CD14-positive monocyte (primary cell): ENCODE results near the gene RIPOR3. TPM values are rescaled to one million over a fixed set of nuclear protein-coding genes. Genes with fewer than 3 reads are reported as not detected.

Source experiments
- DNase-seq, 3 donors: peaks; one replicate each; pipeline ENCODE4 v3.0.0-alpha.2; 2011 to 2022
- H2AFZ ChIP-seq: 2 replicates; pipeline ENCODE4 v1.6.0; 2012; ENCODE audit warnings: mild to moderate bottlenecking, low read depth, low read length, inconsistent platforms; ENCODE audit not compliant: insufficient read depth, poor library complexity, severe bottlenecking
- H3K27ac ChIP-seq, 2 donors: 1 replicate in 1 of 2; 2 replicates in 1 of 2; pipeline ENCODE4 v1.5.1; 2012 to 2013; ENCODE audit warnings: low read length in 2 of 2, control low read depth in 1 of 2, inconsistent platforms in 1 of 2, low read depth in 1 of 2, mild to moderate bottlenecking in 1 of 2
- H3K27me3 ChIP-seq, 2 donors: one replicate each; pipeline versions ENCODE4 v1.6.0 to v1.6.1; 2011 to 2013; ENCODE audit warnings: low read length in 2 of 2; ENCODE audit not compliant: control insufficient read depth in 2 of 2, insufficient read depth in 2 of 2
- H3K36me3 ChIP-seq, 2 donors: replicated peaks in 1 of 2; 1 replicate in 1 of 2; 2 replicates in 1 of 2; pipeline versions ENCODE4 v1.5.1 to v1.6.1; 2012 to 2013; ENCODE audit warnings: low read length in 2 of 2, control low read depth in 1 of 2, inconsistent platforms in 1 of 2, mild to moderate bottlenecking in 1 of 2; ENCODE audit not compliant: insufficient read depth in 2 of 2, control insufficient read depth in 1 of 2
- H3K4me1 ChIP-seq, 2 donors: 1 replicate in 1 of 2; 2 replicates in 1 of 2; pipeline versions ENCODE4 v1.5.1 to v1.6.1; 2012 to 2013; ENCODE audit warnings: low read length in 2 of 2, control low read depth in 1 of 2, inconsistent platforms in 1 of 2, mild to moderate bottlenecking in 1 of 2, moderate library complexity in 1 of 2; ENCODE audit not compliant: insufficient read depth in 2 of 2, control insufficient read depth in 1 of 2
- H3K4me2 ChIP-seq: replicated peaks from 2 replicates; pipeline ENCODE3; 2012; ENCODE audit warnings: low read length, moderate library complexity, mild to moderate bottlenecking; ENCODE audit not compliant: poor library complexity, severe bottlenecking; ENCODE audit errors: extremely low read depth
- H3K4me3 ChIP-seq, 3 experiments: fragments of 200-600 bp in 1 of 3; sonication (generic) in 1 of 3; replicated peaks in 1 of 3; 1 replicate in 2 of 3; 2 replicates in 1 of 3; pipeline ENCODE4 v1.5.1; 2011 to 2013; ENCODE audit warnings: low read length in 3 of 3, mild to moderate bottlenecking in 3 of 3, control low read depth in 2 of 3, low read depth in 2 of 3, inconsistent platforms in 1 of 3, moderate library complexity in 1 of 3
- H3K79me2 ChIP-seq: 2 replicates; pipeline ENCODE4 v1.6.0; 2012; ENCODE audit warnings: mild to moderate bottlenecking, control low read depth, inconsistent platforms, low read length, moderate library complexity; ENCODE audit not compliant: insufficient read depth
- H3K9ac ChIP-seq: 2 replicates; pipeline ENCODE4 v1.6.0; 2017; ENCODE audit warnings: low read length, mild to moderate bottlenecking; ENCODE audit not compliant: insufficient read depth, poor library complexity, severe bottlenecking
- H3K9me3 ChIP-seq, 2 donors: replicated peaks in 1 of 2; 1 replicate in 1 of 2; 2 replicates in 1 of 2; pipeline versions ENCODE4 v1.5.1 to v1.6.1; 2012 to 2013; ENCODE audit warnings: low read length in 2 of 2, control low read depth in 1 of 2; ENCODE audit not compliant: control insufficient read depth in 1 of 2, insufficient read depth in 1 of 2
- H4K20me1 ChIP-seq: 2 replicates; pipeline ENCODE4 v1.6.0; 2012; ENCODE audit warnings: mild to moderate bottlenecking, low read length, control low read depth, moderate library complexity; ENCODE audit not compliant: insufficient read depth
- H3K27ac Mint-ChIP-seq, 7 donors: one replicate each; pipeline ENCODE4 v1.8.0; 2020; ENCODE audit warnings: mild to moderate bottlenecking in 7 of 7, mixed read lengths in 7 of 7, moderate library complexity in 6 of 7, inconsistent platforms in 2 of 7
- H3K27me3 Mint-ChIP-seq, 3 donors: one replicate each; pipeline ENCODE4 v1.8.0; 2021 to 2022; ENCODE audit warnings: low read depth in 3 of 3, mild to moderate bottlenecking in 3 of 3, mixed read lengths in 3 of 3, moderate library complexity in 3 of 3, inconsistent platforms in 1 of 3
- H3K36me3 Mint-ChIP-seq, 2 donors: one replicate each; pipeline ENCODE4 v1.8.0; 2020; ENCODE audit warnings: mixed read lengths in 2 of 2, inconsistent platforms in 1 of 2, mild to moderate bottlenecking in 1 of 2
- H3K4me1 Mint-ChIP-seq: one replicate; pipeline ENCODE4 v1.8.0; 2020; ENCODE audit warnings: mild to moderate bottlenecking, mixed read lengths
- H3K4me3 Mint-ChIP-seq, 2 donors: one replicate each; pipeline ENCODE4 v1.8.0; 2020; ENCODE audit warnings: mild to moderate bottlenecking in 2 of 2, mixed read lengths in 2 of 2, moderate library complexity in 1 of 2
- H3K9me3 Mint-ChIP-seq, 7 donors: one replicate each; pipeline ENCODE4 v1.8.0; 2020 to 2022; ENCODE audit warnings: mixed read lengths in 7 of 7, mild to moderate bottlenecking in 6 of 7, moderate library complexity in 6 of 7, inconsistent platforms in 2 of 7
- WGBS: methylation state at CpG from one replicate; pipeline ENCODE4 v1.1.5; 2013; ENCODE audit warnings: missing lambda C conversion rate; ENCODE audit not compliant: insufficient coverage; 5-methylcytosine and 5-hydroxymethylcytosine counted together
- intact Hi-C, 2 donors: fragments of 100-400 bp; cut with micrococcal nuclease; formaldehyde crosslinking; loops; one replicate each; pipeline versions ENCODE4 v1.15.0 to v1.15.1; 2023
- polyA plus RNA-seq, 3 donors: library from polyadenylated mRNA; depleted of rRNA in 1 of 3; unstranded in 2 of 3; stranded (reverse) in 1 of 3; fragments of 300-500 nt in 2 of 3; fragments of >200 nt in 1 of 3; fragmentation: Illumina TruSeq in 2 of 3; gene quantifications; 1 replicate in 2 of 3; 2 replicates in 1 of 3; pipeline ENCODE4 v1.2.3, GENCODE V29; 2012 to 2021
- TF ChIP-seq, protein P1 (sequence below): fragments of 200-600 bp; IDR thresholded peaks from one replicate; pipeline ENCODE4 v1.8.0; 2022; ENCODE audit warnings: antibody characterized with exemption, mild to moderate bottlenecking

The RIPOR3 gene
- polyA plus RNA-seq, 3 donors = not detected

DNA sequence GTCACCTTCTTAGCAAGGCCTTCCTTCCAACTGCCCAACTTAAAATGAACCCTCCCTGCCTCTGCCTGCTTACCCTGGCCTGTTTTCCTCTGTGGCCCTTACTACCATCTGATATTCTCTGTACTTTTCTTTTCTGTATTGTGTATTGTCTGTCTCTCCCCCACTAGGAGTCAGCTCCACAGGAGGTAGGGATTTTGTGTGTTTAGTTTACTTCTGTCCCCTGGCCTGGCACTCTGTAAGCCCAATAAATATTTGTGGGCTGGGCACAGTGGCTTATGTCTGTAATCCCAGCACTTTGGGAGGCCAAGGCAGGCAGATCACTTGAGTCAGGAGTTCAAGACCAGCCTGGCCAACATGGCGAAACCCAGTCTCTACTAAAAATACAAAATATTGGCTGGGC is 72.8 kb downstream of the RIPOR3 start:
- no peaks in the 10 kb centered on the region for H3K4me1 ChIP-seq
- TF ChIP-seq, protein P1, sequence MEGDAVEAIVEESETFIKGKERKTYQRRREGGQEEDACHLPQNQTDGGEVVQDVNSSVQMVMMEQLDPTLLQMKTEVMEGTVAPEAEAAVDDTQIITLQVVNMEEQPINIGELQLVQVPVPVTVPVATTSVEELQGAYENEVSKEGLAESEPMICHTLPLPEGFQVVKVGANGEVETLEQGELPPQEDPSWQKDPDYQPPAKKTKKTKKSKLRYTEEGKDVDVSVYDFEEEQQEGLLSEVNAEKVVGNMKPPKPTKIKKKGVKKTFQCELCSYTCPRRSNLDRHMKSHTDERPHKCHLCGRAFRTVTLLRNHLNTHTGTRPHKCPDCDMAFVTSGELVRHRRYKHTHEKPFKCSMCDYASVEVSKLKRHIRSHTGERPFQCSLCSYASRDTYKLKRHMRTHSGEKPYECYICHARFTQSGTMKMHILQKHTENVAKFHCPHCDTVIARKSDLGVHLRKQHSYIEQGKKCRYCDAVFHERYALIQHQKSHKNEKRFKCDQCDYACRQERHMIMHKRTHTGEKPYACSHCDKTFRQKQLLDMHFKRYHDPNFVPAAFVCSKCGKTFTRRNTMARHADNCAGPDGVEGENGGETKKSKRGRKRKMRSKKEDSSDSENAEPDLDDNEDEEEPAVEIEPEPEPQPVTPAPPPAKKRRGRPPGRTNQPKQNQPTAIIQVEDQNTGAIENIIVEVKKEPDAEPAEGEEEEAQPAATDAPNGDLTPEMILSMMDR = no peak
- no peak for DNase-seq
- no peak overlapping the region for H2AFZ ChIP-seq
- no peak overlapping the region for H3K9ac ChIP-seq
- Mint-ChIP-seq H3K27ac (peak overlapping the region in 1 of 7 donors; percentile 0), H3K4me3 (no peak overlapping the region), H3K4me1 (no peaks in the 10 kb centered on the region), H3K36me3 (no peaks in the 10 kb centered on the region), H3K27me3 (peaks cover 0 to 7% (median 3%) of the 10 kb centered on the region in 3 donors), H3K9me3 (peaks cover 7 to 19% (median 9%) of the 10 kb centered on the region in 7 donors)
- H3K36me3 ChIP-seq = no peaks in the 10 kb centered on the region
- H3K4me2 ChIP-seq = no peak overlapping the region
- H3K79me2 ChIP-seq = no peaks in the 10 kb centered on the region
- H4K20me1 ChIP-seq = no peaks in the 10 kb centered on the region
- no peaks in the 10 kb centered on the region for H3K27me3 ChIP-seq
- no peak overlapping the region for H3K4me3 ChIP-seq
- H3K27ac ChIP-seq = no peak overlapping the region
- intact Hi-C loops = no loop called here
- WGBS = 100% methylated on average over 1 of the region's 1 CpG
- peaks cover 8 to 11% of the 10 kb centered on the region in 2 donors for H3K9me3 ChIP-seq

DNA sequence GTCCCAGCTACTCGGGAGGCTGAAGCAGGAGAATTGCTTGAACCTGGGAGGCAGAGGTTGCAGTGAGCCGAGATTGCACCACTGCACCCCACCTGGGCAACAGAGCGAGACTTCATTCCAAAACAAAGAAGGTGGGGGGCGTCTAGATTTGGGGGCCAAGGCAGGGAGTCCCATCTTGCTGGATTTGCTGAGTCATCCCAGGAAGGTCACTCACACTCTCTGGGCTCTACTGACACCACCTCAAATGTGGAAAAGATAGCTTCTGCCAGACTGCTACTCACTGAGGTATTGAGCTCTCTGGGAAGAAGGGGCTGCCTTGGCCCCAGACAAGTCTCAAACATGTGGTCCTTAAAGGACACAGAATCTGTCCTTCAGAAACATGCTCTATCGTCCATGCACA is 74.3 kb downstream of the RIPOR3 start:
- Histone ChIP-seq H3K9ac (no peak overlapping the region), H2AFZ (no peak overlapping the region), H3K79me2 (no peaks in the 10 kb centered on the region), H3K27me3 (no peaks in the 10 kb centered on the region), H3K36me3 (no peaks in the 10 kb centered on the region), H3K4me3 (no peak overlapping the region), H3K4me1 (no peaks in the 10 kb centered on the region), H3K4me2 (no peak overlapping the region), H3K9me3 (peaks cover 8 to 11% of the 10 kb centered on the region in 2 donors), H4K20me1 (no peaks in the 10 kb centered on the region), H3K27ac (no peak overlapping the region)
- no peaks in the 10 kb centered on the region for H3K4me1 Mint-ChIP-seq
- peaks cover 7 to 19% (median 9%) of the 10 kb centered on the region in 7 donors for H3K9me3 Mint-ChIP-seq
- intact Hi-C loops = no loop called here
- TF ChIP-seq, protein P1 = no peak
- no peaks in the 10 kb centered on the region for H3K36me3 Mint-ChIP-seq
- no peak for DNase-seq
- 97% methylated on average over 5 of the region's 5 CpGs for WGBS
- H3K27me3 Mint-ChIP-seq = peaks cover 0 to 6% (median 3%) of the 10 kb centered on the region in 3 donors
- no peak overlapping the region for H3K4me3 Mint-ChIP-seq
- peak overlapping the region in 1 of 7 donors; percentile 19 for H3K27ac Mint-ChIP-seq
